DOHH2 (cell line): ENCODE measurements around the gene S100G.
"Not testable (repeated sequence)": the region's sequence is repeated elsewhere in the genome, so short reads cannot be mapped to it uniquely, and the experiment has no call there.

Source experiments
- H3F3A ChIP-seq: fragments of 200-600 bp; sonication (generic), shearing (Covaris generic); 2 replicates; pipeline ENCODE4 v1.6.0; 2016; ENCODE audit warnings: antibody characterized with exemption, mild to moderate bottlenecking; ENCODE audit not compliant: control insufficient read depth, insufficient read depth
- H3K27ac ChIP-seq: fragments of 200-600 bp; sonication (generic); 2 replicates; pipeline ENCODE4 v1.5.1; 2014; ENCODE audit warnings: low read depth, mild to moderate bottlenecking, low read length, moderate library complexity
- H3K27me3 ChIP-seq: fragments of 200-600 bp; sonication (generic); 2 replicates; pipeline ENCODE4 v1.6.1; 2014; ENCODE audit warnings: mild to moderate bottlenecking, low read length, mixed read lengths; ENCODE audit not compliant: control insufficient read depth
- H3K36me3 ChIP-seq: fragments of 200-600 bp; sonication (generic); 2 replicates; pipeline ENCODE4 v1.6.1; 2014; ENCODE audit warnings: mild to moderate bottlenecking, low read length, moderate library complexity, mixed read lengths; ENCODE audit not compliant: control insufficient read depth
- H3K4me1 ChIP-seq: fragments of 200-600 bp; sonication (generic); 2 replicates; pipeline ENCODE4 v1.6.1; 2014; ENCODE audit warnings: mild to moderate bottlenecking, low read length, mixed read lengths; ENCODE audit not compliant: control insufficient read depth
- H3K4me2 ChIP-seq: fragments of 200-600 bp; sonication (generic); 2 replicates; pipeline ENCODE4 v1.6.0; 2014; ENCODE audit warnings: mild to moderate bottlenecking, low read length, moderate library complexity
- H3K4me3 ChIP-seq: fragments of 200-600 bp; sonication (generic); 2 replicates; pipeline ENCODE4 v1.5.1; 2014; ENCODE audit warnings: mild to moderate bottlenecking, low read length, mixed read lengths
- H3K79me2 ChIP-seq: fragments of 200-600 bp; sonication (generic); 2 replicates; pipeline ENCODE4 v1.6.1; 2014; ENCODE audit warnings: mild to moderate bottlenecking, low read length, mixed read lengths; ENCODE audit not compliant: control insufficient read depth
- H3K9me2 ChIP-seq: fragments of 200-600 bp; sonication (generic); replicated peaks from 2 replicates; pipeline ENCODE4 v1.6.1; 2014; ENCODE audit warnings: mild to moderate bottlenecking, low read length, mixed read lengths; ENCODE audit not compliant: control insufficient read depth
- H3K9me3 ChIP-seq: fragments of 200-600 bp; sonication (generic); 2 replicates; pipeline ENCODE4 v1.6.1; 2014; ENCODE audit warnings: antibody characterized with exemption, low read length, mixed read lengths; ENCODE audit not compliant: control insufficient read depth, insufficient read depth
- H4K20me1 ChIP-seq: fragments of 200-600 bp; sonication (generic); 2 replicates; pipeline ENCODE4 v1.6.0; 2014; ENCODE audit warnings: low read depth, mild to moderate bottlenecking, antibody characterized with exemption, low read length, moderate library complexity; ENCODE audit not compliant: control insufficient read depth, insufficient read depth
- CTCF ChIP-seq: fragments of 200-600 bp; sonication (generic); IDR thresholded peaks from one replicate; pipeline ENCODE4 v1.5.1; 2014; ENCODE audit warnings: antibody characterized with exemption, mild to moderate bottlenecking, low read depth, low read length; ENCODE audit not compliant: poor library complexity, severe bottlenecking
- EZH2phosphoT487 ChIP-seq: fragments of 200-600 bp; sonication (generic); IDR thresholded peaks from 2 replicates; pipeline ENCODE4 v1.6.1; 2017; ENCODE audit warnings: borderline replicate concordance, mild to moderate bottlenecking, antibody characterized with exemption, low read length, moderate library complexity, mixed read lengths

The S100G gene

GRCh38 chrX:16619024-16619423 is 30.9 kb upstream of the S100G start:
- no peaks in the 10 kb centered on the region for H3K9me3 ChIP-seq
- no peak overlapping the region for H3K4me3 ChIP-seq
- H3K36me3 ChIP-seq, result peaks cover 33% of the 10 kb centered on the region
- H3K9me2 ChIP-seq, result no peaks in the 10 kb centered on the region
- no peak for TF ChIP-seq EZH2phosphoT487
- TF ChIP-seq CTCF, result no peak
- no peaks in the 10 kb centered on the region for H3F3A ChIP-seq
- H3K4me2 ChIP-seq, result no peak overlapping the region
- no peak overlapping the region for H3K27ac ChIP-seq
- H3K27me3 ChIP-seq, result no peaks in the 10 kb centered on the region
- H3K79me2 ChIP-seq, result no peaks in the 10 kb centered on the region
- H4K20me1 ChIP-seq, result no peaks in the 10 kb centered on the region
- no peaks in the 10 kb centered on the region for H3K4me1 ChIP-seq

- H3K9me2 ChIP-seq, H3K36me3 ChIP-seq, H3K27ac ChIP-seq: not testable (repeated sequence)
Measured at GRCh38 chrX:16628511-16628910, 21.4 kb upstream of the S100G start.

GRCh38 chrX:16628946-16629595 is 20.9 kb upstream of the S100G start:
- H3K27me3 ChIP-seq, result no peaks in the 10 kb centered on the region
- no peaks in the 10 kb centered on the region for H3K4me1 ChIP-seq
- no peak overlapping the region for H3K4me2 ChIP-seq
- H3K9me2 ChIP-seq, result no peaks in the 10 kb centered on the region
- no peak overlapping the region for H3K27ac ChIP-seq
- no peaks in the 10 kb centered on the region for H3F3A ChIP-seq
- H3K9me3 ChIP-seq, result no peaks in the 10 kb centered on the region
- TF ChIP-seq EZH2phosphoT487 (no peak), CTCF (no peak)
- no peaks in the 10 kb centered on the region for H4K20me1 ChIP-seq
- no peak overlapping the region for H3K4me3 ChIP-seq
- no peaks in the 10 kb centered on the region for H3K79me2 ChIP-seq
- H3K36me3 ChIP-seq, result no peaks in the 10 kb centered on the region

More at GRCh38 chrX:16628511-16628910, 21.4 kb upstream of the S100G start:
- H3K4me3 ChIP-seq, H3K9me3 ChIP-seq, H3F3A ChIP-seq, H4K20me1 ChIP-seq, H3K27me3 ChIP-seq, H3K4me2 ChIP-seq, H3K4me1 ChIP-seq, H3K79me2 ChIP-seq: not testable (repeated sequence)

- Histone ChIP-seq H4K20me1 (no peaks in the 10 kb centered on the region), H3K27me3 (no peaks in the 10 kb centered on the region), H3F3A (no peaks in the 10 kb centered on the region), H3K9me3 (no peaks in the 10 kb centered on the region), H3K9me2 (no peaks in the 10 kb centered on the region), H3K79me2 (no peaks in the 10 kb centered on the region), H3K4me1 (no peaks in the 10 kb centered on the region), H3K4me3 (no peak overlapping the region), H3K27ac (no peak overlapping the region), H3K4me2 (no peak overlapping the region), H3K36me3 (no peaks in the 10 kb centered on the region)
- TF ChIP-seq EZH2phosphoT487, result no peak
- TF ChIP-seq CTCF, result no peak
Measured at GRCh38 chrX:16629909-16630308, 20.0 kb upstream of the S100G start.
